Sigmoid colon (tissue), 7 donors: ENCODE measurements around the gene PRSS23. TPM values are rescaled to one million over a fixed set of nuclear protein-coding genes. Genes with fewer than 3 reads are reported as not detected.

Experiments used
- DNase-seq: peaks from one replicate; pipeline ENCODE4 v3.0.0-alpha.2; 2019
- H3K27ac ChIP-seq, 4 donors: fragments of 200-600 bp; sonication (generic); one replicate each; pipeline ENCODE4 v1.5.1; 2016 to 2019; ENCODE audit warnings: mild to moderate bottlenecking in 1 of 4
- H3K27me3 ChIP-seq, 3 donors: fragments of 200-600 bp; sonication (generic); one replicate each; pipeline ENCODE4 v1.5.1; 2019; ENCODE audit warnings: mild to moderate bottlenecking in 1 of 3
- H3K36me3 ChIP-seq, 4 donors: fragments of 200-600 bp; sonication (generic); one replicate each; pipeline ENCODE4 v1.5.1; 2016 to 2019
- H3K4me1 ChIP-seq, 4 donors: fragments of 200-600 bp; sonication (generic); one replicate each; pipeline ENCODE4 v1.5.1; 2017 to 2019
- H3K4me3 ChIP-seq, 4 donors: fragments of 200-600 bp; sonication (generic); one replicate each; pipeline ENCODE4 v1.5.1; 2017 to 2019; ENCODE audit warnings: mild to moderate bottlenecking in 2 of 4, moderate library complexity in 1 of 4
- H3K9me3 ChIP-seq, 4 donors: fragments of 200-600 bp in 3 of 4; sonication (generic) in 3 of 4; one replicate each; pipeline versions ENCODE4 v1.5.1 to v1.6.1; 2013 to 2019
- EP300 ChIP-seq, 4 donors: sonication (generic); formaldehyde crosslinking; IDR thresholded peaks; one replicate each; pipeline ENCODE4 v1.6.1; 2017; ENCODE audit warnings: antibody characterized with exemption in 4 of 4
- POLR2A ChIP-seq, 2 donors: fragments of 450-650 bp; IDR thresholded peaks; one replicate each; pipeline ENCODE4 v1.6.1; 2016; ENCODE audit warnings: antibody characterized with exemption in 2 of 2, mild to moderate bottlenecking in 2 of 2, moderate library complexity in 2 of 2
- POLR2AphosphoS5 ChIP-seq, 4 donors: sonication (generic); formaldehyde crosslinking; IDR thresholded peaks; one replicate each; pipeline ENCODE4 v1.6.1; 2017; ENCODE audit warnings: antibody characterized with exemption in 4 of 4
- whole genome bisulfite sequencing, 2 donors: extraction: QIAGEN DNeasy Blood & Tissue Kit; methylation state at CpG; one replicate each; pipeline ENCODE4 v1.1.7; 2013; 5-methylcytosine and 5-hydroxymethylcytosine counted together
- intact Hi-C: fragments of 100-400 bp; cut with DNase I; formaldehyde crosslinking; loops from one replicate; pipeline ENCODE4 v1.15.1; 2023
- polyA plus RNA-seq, 3 donors: library from polyadenylated mRNA; stranded (reverse); fragments of 200-250 nt; gene quantifications; one replicate each; pipeline ENCODE4 v1.2.3, GENCODE V29; 2013
- total RNA-seq, 4 donors: library from RNA; depleted of rRNA; stranded (reverse); fragments of >200 nt; gene quantifications; one replicate each; pipeline ENCODE4 v1.1.0, GENCODE V29; 2016
- TF ChIP-seq, protein P1 (sequence below), 4 experiments: fragments of 450-650 bp in 3 of 4; fragments of 200-600 bp in 1 of 4; IDR thresholded peaks; one replicate each; pipeline ENCODE4 v1.5.1; 2016 to 2019; ENCODE audit warnings: antibody characterized with exemption in 4 of 4, mild to moderate bottlenecking in 3 of 4, moderate library complexity in 2 of 4
- donor health status: healthy with polysubstance abuse.
- donor health status: Bipolar disorder and iron deficiency.
- donor health status: healthy.

Gene PRSS23, protein sequence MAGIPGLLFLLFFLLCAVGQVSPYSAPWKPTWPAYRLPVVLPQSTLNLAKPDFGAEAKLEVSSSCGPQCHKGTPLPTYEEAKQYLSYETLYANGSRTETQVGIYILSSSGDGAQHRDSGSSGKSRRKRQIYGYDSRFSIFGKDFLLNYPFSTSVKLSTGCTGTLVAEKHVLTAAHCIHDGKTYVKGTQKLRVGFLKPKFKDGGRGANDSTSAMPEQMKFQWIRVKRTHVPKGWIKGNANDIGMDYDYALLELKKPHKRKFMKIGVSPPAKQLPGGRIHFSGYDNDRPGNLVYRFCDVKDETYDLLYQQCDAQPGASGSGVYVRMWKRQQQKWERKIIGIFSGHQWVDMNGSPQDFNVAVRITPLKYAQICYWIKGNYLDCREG
- total RNA-seq, result 100 to 1,000 TPM in 3 of 4 donors, 10 to 100 TPM in 1; 78.5 to 183 (median 120) TPM
- 10 to 100 TPM; 25.2 to 32.4 (median 32.2) TPM for polyA plus RNA-seq

DNA sequence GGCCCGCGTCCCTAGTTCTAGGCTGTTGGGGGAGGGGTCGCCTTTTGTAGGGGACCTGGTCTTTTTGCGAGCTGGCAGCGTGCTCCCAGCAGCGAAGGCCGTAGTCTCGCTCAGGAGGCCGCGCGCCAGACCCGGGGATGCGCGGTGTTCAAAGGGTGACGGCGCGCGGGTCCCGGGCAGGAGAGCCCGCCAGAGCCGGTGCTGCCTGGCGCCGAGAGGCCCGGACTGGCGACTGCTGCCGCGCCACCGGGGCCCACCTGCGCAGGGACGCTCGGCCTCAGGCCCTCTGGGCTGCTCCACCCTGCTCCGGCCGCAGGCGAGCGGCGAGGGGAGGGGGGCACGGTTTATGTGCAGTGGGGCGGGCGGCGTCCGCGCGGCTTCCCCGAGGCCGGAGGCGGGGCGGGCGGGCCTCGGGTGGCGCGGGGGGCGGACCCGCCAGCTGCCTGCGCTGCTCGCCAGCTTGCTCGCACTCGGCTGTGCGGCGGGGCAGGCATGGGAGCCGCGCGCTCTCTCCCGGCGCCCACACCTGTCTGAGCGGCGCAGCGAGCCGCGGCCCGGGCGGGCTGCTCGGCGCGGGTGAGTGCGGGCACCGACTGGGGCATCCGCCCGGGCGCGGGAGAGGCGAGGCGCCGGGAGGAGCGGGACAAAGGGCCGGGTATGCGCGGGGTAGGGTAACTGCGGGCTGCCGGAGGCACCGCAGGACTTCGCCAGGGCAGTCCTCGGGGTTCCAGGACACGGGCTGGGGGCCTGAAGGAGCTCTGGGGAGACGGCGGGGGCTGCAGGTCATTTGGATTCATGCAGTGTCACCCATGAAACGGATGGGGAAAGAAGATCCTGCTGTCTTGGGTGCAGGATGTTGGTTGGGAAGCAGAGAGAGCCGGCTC, at the start of gene PRSS23:
Gene PRSS23, plus strand, starts transcription at position 467 of the 884 bp plus-strand sequence. CDS start 7,102 bp downstream, outside the sequence.
- 1 to 2% methylated on average over 97 of the region's 97 CpGs for WGBS, 2 donors
- H3K27ac ChIP-seq, result peak within 1 kb of the TSS; percentile 82 to 94 (median 90)
- H3K4me3 ChIP-seq, result peak within 1 kb of the TSS; percentile 69 to 91 (median 81)
- peak; percentile 88 for DNase-seq
- no peaks in the 10 kb centered on the region for H3K27me3 ChIP-seq
- peak; percentile 70 to 90 (median 82) for TF ChIP-seq POLR2AphosphoS5 (IDR thresholded peaks at IDR 0.05)
- TF ChIP-seq, protein P1, sequence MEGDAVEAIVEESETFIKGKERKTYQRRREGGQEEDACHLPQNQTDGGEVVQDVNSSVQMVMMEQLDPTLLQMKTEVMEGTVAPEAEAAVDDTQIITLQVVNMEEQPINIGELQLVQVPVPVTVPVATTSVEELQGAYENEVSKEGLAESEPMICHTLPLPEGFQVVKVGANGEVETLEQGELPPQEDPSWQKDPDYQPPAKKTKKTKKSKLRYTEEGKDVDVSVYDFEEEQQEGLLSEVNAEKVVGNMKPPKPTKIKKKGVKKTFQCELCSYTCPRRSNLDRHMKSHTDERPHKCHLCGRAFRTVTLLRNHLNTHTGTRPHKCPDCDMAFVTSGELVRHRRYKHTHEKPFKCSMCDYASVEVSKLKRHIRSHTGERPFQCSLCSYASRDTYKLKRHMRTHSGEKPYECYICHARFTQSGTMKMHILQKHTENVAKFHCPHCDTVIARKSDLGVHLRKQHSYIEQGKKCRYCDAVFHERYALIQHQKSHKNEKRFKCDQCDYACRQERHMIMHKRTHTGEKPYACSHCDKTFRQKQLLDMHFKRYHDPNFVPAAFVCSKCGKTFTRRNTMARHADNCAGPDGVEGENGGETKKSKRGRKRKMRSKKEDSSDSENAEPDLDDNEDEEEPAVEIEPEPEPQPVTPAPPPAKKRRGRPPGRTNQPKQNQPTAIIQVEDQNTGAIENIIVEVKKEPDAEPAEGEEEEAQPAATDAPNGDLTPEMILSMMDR (IDR thresholded peaks at IDR 0.05), result no peak
- no peak for TF ChIP-seq EP300 (IDR thresholded peaks at IDR 0.05)
- TF ChIP-seq POLR2A (IDR thresholded peaks at IDR 0.05), result peak in 1 of 2 donors; percentile 43
- no peaks in the 10 kb centered on the region for H3K36me3 ChIP-seq
- no peaks in the 10 kb centered on the region for H3K9me3 ChIP-seq
- peaks cover 0 to 48% (median 39%) of the 10 kb centered on the region in 4 donors for H3K4me1 ChIP-seq
- intact Hi-C loops, result loop anchor here (2.0 to 5.0 kb wide), 3 partner anchors 58 to 192 kb away; partner anchors contain the start of gene ME3

DNA sequence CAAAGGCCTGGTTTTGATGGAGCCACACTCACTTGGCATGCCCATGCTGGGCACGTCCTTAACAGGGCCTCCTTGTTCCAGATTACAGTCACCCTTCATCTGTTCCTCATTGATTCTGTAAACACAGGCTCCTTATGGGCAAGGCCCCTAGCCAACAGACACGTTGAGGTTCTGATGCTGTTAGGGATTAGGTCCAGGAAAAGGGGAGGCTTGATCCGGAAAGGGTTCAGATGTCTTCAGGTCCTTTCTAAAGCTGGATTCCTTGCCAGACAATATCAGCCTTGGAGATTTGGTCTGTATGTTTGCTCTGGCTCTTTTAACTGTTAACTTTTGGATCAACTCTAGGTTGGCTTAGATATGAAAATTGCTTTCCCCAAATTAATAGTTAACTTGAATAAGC, 46.9 kb upstream of the PRSS23 start:
- DNase-seq, result no peak
- Histone ChIP-seq H3K9me3 (no peaks in the 10 kb centered on the region), H3K4me3 (no peak overlapping the region), H3K27me3 (no peaks in the 10 kb centered on the region), H3K36me3 (no peaks in the 10 kb centered on the region), H3K27ac (no peak overlapping the region), H3K4me1 (peaks cover 0 to 5% (median 0%) of the 10 kb centered on the region in 4 donors)
- 68 to 74% methylated on average over 3 of the region's 3 CpGs for WGBS, 2 donors
- TF ChIP-seq POLR2A (IDR thresholded peaks at IDR 0.05) (no peak), EP300 (IDR thresholded peaks at IDR 0.05) (no peak), POLR2AphosphoS5 (IDR thresholded peaks at IDR 0.05) (no peak)
- TF ChIP-seq, protein P1 (IDR thresholded peaks at IDR 0.05), result no peak
- intact Hi-C loops, result no loop called here

DNA sequence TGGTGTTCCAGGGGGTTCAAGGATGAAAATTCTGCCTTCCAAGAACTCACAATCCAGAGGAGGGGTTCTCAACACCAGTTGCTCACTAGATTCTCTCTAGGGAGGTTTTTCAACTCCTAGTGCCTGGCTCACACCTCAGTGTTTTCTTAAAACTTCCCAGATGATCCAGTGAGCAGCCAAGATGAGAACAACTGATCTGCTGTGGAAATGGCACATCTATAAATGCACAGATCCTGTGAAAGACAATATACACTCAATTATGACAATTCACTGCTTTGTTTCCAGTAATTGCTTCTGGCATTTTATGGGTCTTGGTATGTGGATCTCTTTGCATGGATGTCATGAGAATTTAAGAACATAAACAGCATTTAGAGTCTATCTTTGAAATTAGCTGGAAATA, 45.2 kb upstream of the PRSS23 start:
- Histone ChIP-seq H3K4me1 (peaks cover 0 to under 1% (median 0%) of the 10 kb centered on the region in 4 donors), H3K4me3 (no peak overlapping the region), H3K27me3 (no peaks in the 10 kb centered on the region), H3K27ac (no peak overlapping the region), H3K36me3 (no peaks in the 10 kb centered on the region), H3K9me3 (no peaks in the 10 kb centered on the region)
- DNase-seq, result no peak
- TF ChIP-seq POLR2AphosphoS5 (IDR thresholded peaks at IDR 0.05) (no peak), EP300 (IDR thresholded peaks at IDR 0.05) (no peak), POLR2A (IDR thresholded peaks at IDR 0.05) (no peak)
- TF ChIP-seq, protein P1 (IDR thresholded peaks at IDR 0.05), result no peak
- intact Hi-C loops, result no loop called here

DNA sequence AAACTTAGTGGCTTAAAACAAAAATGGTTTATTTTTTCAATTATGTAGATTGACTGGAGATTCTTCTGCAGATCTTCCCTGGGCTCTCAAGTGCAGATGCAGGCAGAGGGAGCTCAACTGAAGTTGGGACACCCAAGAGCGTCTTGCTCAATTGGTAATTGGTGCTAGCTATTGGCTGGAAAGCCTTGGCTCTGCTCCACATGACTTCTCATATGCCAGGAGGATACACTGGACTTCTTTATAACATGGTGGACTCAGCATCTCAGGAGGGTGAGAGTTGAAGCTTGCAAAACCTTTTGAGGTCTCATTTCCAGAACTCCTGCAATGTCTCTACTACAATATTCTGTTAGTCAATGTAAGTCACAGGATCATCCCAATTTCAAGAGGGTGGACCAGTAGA, 42.2 kb upstream of the PRSS23 start:
- DNase-seq, result no peak
- no peaks in the 10 kb centered on the region for H3K36me3 ChIP-seq
- H3K27ac ChIP-seq, result no peak overlapping the region
- no peaks in the 10 kb centered on the region for H3K9me3 ChIP-seq
- TF ChIP-seq EP300 (IDR thresholded peaks at IDR 0.05) (no peak), POLR2A (IDR thresholded peaks at IDR 0.05) (no peak), POLR2AphosphoS5 (IDR thresholded peaks at IDR 0.05) (no peak)
- TF ChIP-seq, protein P1 (IDR thresholded peaks at IDR 0.05), result no peak
- intact Hi-C loops, result no loop called here
- WGBS, 2 donors, result 89 to 93% methylated on average over 1 of the region's 1 CpG
- peaks cover 0 to 5% (median 0%) of the 10 kb centered on the region in 4 donors for H3K4me1 ChIP-seq
- H3K27me3 ChIP-seq, result no peaks in the 10 kb centered on the region
- H3K4me3 ChIP-seq, result no peak overlapping the region
